Spleen (tissue), 11 donors: ENCODE data around the gene ATXN1. TPM values are rescaled to one million over a fixed set of nuclear protein-coding genes. Genes with fewer than 3 reads are reported as not detected.

ENCODE experiments used
- DNase-seq: peaks from one replicate; pipeline ENCODE4 v3.0.0-alpha.2; 2020
- H3K27ac ChIP-seq, 8 donors: fragments of 200-600 bp; sonication (generic) in 7 of 8; 1 replicate in 4 of 8; 2 replicates in 4 of 8; pipeline versions ENCODE4 v1.5.0 to v1.8.0; 2016 to 2021; ENCODE audit warnings: inconsistent platforms in 4 of 8, mild to moderate bottlenecking in 4 of 8, moderate library complexity in 1 of 8
- H3K27me3 ChIP-seq, 7 donors: fragments of 200-600 bp; sonication (generic) in 6 of 7; replicated peaks in 1 of 7; 1 replicate in 4 of 7; 2 replicates in 3 of 7; pipeline versions ENCODE4 v1.5.0 to v1.8.0; 2016 to 2021; ENCODE audit warnings: inconsistent platforms in 3 of 7, mild to moderate bottlenecking in 1 of 7
- H3K36me3 ChIP-seq, 6 donors: fragments of 200-600 bp; sonication (generic) in 5 of 6; 1 replicate in 4 of 6; 2 replicates in 2 of 6; pipeline versions ENCODE4 v1.5.0 to v1.8.0; 2016 to 2021; ENCODE audit warnings: inconsistent platforms in 2 of 6
- H3K4me1 ChIP-seq, 6 donors: fragments of 200-600 bp; sonication (generic) in 5 of 6; 1 replicate in 3 of 6; 2 replicates in 3 of 6; pipeline versions ENCODE4 v1.5.0 to v1.8.0; 2016 to 2021; ENCODE audit warnings: inconsistent platforms in 3 of 6
- H3K4me3 ChIP-seq, 8 donors: fragments of 200-600 bp; sonication (generic) in 7 of 8; 1 replicate in 4 of 8; 2 replicates in 4 of 8; pipeline versions ENCODE4 v1.5.0 to v1.8.0; 2016 to 2021; ENCODE audit warnings: inconsistent platforms in 4 of 8, mild to moderate bottlenecking in 4 of 8, moderate library complexity in 2 of 8
- H3K9me3 ChIP-seq, 8 donors: fragments of 200-600 bp; sonication (generic) in 7 of 8; 1 replicate in 4 of 8; 2 replicates in 4 of 8; pipeline versions ENCODE4 v1.5.0 to v1.8.0; 2016 to 2021; ENCODE audit warnings: inconsistent platforms in 4 of 8
- POLR2A ChIP-seq, 3 donors: fragments of 450-650 bp; IDR thresholded peaks; one replicate each; pipeline ENCODE4 v1.5.1; 2017; ENCODE audit warnings: antibody characterized with exemption in 3 of 3, mild to moderate bottlenecking in 1 of 3
- POLR2AphosphoS5 ChIP-seq, 3 donors: sonication (generic); formaldehyde crosslinking; IDR thresholded peaks; one replicate each; pipeline ENCODE4 v1.5.1; 2017; ENCODE audit warnings: antibody characterized with exemption in 3 of 3
- WGBS, 5 donors: extraction: QIAGEN DNeasy Blood & Tissue Kit in 3 of 5; methylation state at CpG; one replicate each; pipeline versions ENCODE4 v1.1.5 to v1.1.7; 2013 to 2018; 5-methylcytosine and 5-hydroxymethylcytosine counted together
- intact Hi-C: fragments of 100-400 bp; cut with DNase I; formaldehyde crosslinking; loops from one replicate; pipeline ENCODE4 v1.15.0; 2023; ENCODE audit warnings: low total_unique reads
- polyA plus RNA-seq, 3 donors: library from polyadenylated mRNA; stranded (reverse); fragments of 200-250 nt; gene quantifications; one replicate each; pipeline ENCODE4 v1.2.1, GENCODE V29; 2013
- total RNA-seq, 7 donors: library from RNA; depleted of rRNA in 3 of 7; stranded (reverse); fragments of >200 nt in 3 of 7; fragmentation: NEBNext Ultra II Directional in 4 of 7; extraction: Animal tissue kit (Norgen Biotek cat#: 25700) in 4 of 7; gene quantifications; one replicate each; pipeline versions ENCODE4 v1.1.0 to v1.2.1, GENCODE V29; 2016 to 2021
- TF ChIP-seq, protein P1 (sequence below), 11 experiments: fragments of 200-600 bp in 7 of 11; fragments of 450-650 bp in 4 of 11; sonication (generic) in 4 of 11; IDR thresholded peaks in 8 of 11; conservative IDR thresholded peaks in 3 of 11; 1 replicate in 7 of 11; 2 replicates in 4 of 11; pipeline versions ENCODE4 v1.4.0 to v1.8.0; 2016 to 2021; ENCODE audit warnings: antibody characterized with exemption in 11 of 11, inconsistent platforms in 4 of 11, mild to moderate bottlenecking in 1 of 11
- donor health status: healthy with polysubstance abuse.
- donor health status: DM: no; HTN: no; CAD: no; lungs with moderate emphysema.
- donor health status: DM: no; HTN: no; CAD: no.
- donor health status: Bipolar disorder and iron deficiency.
- donor health status: healthy.
- donor health status: DM: no; HTN: no; CAD: no.
- donor health status: DM: yes; HTN: yes; CAD: no.

ATXN1 gene
- total and polyA plus RNA-seq, 10 donors: 3.5 to 123 (median 73.9) TPM

DNA sequence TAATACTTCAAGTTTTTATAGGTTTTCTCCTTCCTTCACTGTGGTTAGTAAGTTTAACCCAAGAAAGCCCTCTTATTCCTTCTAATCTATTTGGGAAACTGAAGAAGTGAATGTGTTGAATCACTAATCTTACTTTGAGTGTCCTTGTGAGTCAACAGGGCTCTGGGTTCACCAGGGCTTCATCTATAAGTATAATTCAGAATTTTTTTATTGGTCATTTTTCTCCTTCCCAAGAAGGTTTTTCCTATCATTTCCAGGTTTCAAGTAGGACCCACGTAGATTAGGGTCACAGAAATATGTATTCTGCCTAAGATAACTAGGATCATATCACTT is 191.1 kb downstream of the ATXN1 start:
- intact Hi-C loops: no loop called here
- Histone ChIP-seq H3K27ac (peak overlapping the region in 1 of 8 donors; percentile 12), H3K4me1 (peaks cover 0 to 7% (median 0%) of the 10 kb centered on the region in 6 donors), H3K27me3 (no peaks in the 10 kb centered on the region), H3K9me3 (no peaks in the 10 kb centered on the region), H3K36me3 (peaks cover 0 to 15% (median 0%) of the 10 kb centered on the region in 6 donors), H3K4me3 (no peak overlapping the region)
- DNase-seq: no peak
- 88 to 94% (median 89%) methylated on average over 1 of the region's 1 CpG for WGBS, 5 donors
- TF ChIP-seq POLR2AphosphoS5 (IDR thresholded peaks at IDR 0.05) (no peak), POLR2A (IDR thresholded peaks at IDR 0.05) (no peak)
- TF ChIP-seq, protein P1, sequence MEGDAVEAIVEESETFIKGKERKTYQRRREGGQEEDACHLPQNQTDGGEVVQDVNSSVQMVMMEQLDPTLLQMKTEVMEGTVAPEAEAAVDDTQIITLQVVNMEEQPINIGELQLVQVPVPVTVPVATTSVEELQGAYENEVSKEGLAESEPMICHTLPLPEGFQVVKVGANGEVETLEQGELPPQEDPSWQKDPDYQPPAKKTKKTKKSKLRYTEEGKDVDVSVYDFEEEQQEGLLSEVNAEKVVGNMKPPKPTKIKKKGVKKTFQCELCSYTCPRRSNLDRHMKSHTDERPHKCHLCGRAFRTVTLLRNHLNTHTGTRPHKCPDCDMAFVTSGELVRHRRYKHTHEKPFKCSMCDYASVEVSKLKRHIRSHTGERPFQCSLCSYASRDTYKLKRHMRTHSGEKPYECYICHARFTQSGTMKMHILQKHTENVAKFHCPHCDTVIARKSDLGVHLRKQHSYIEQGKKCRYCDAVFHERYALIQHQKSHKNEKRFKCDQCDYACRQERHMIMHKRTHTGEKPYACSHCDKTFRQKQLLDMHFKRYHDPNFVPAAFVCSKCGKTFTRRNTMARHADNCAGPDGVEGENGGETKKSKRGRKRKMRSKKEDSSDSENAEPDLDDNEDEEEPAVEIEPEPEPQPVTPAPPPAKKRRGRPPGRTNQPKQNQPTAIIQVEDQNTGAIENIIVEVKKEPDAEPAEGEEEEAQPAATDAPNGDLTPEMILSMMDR (IDR thresholded peaks at IDR 0.05 in 8 of 11, conservative IDR thresholded peaks at IDR 0.05 in 3 of 11): no peak

DNA sequence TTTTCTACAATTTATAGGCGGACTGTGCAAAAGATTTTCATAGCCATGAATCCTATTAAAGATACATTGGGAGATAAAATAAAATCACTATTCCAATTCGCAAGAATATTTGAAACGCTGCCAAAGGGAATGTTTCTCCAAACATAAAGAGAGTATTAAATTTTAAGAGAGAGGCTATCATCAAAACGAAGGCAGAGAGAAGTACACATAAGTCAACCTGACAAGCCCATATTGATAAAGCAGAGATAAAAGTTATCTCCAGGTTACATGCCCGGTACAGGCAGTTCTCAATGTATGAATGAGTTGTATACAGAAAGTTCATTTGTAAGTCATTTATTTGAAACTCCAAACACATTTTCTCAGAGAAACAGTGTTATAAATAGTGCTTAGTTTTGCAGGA is 193.1 kb downstream of the ATXN1 start:
- DNase-seq: no peak
- H3K27me3 ChIP-seq: no peaks in the 10 kb centered on the region

GRCh38 chr6:16567071-16567470 is 194.2 kb downstream of the ATXN1 start:
- Histone ChIP-seq H3K27me3 (no peaks in the 10 kb centered on the region), H3K27ac (no peak overlapping the region), H3K9me3 (no peaks in the 10 kb centered on the region), H3K4me3 (no peak overlapping the region), H3K36me3 (peaks cover 0 to 29% (median 0%) of the 10 kb centered on the region in 6 donors), H3K4me1 (peaks cover 0 to 7% (median 0%) of the 10 kb centered on the region in 6 donors)
- no peak for DNase-seq
- intact Hi-C loops: no loop called here
- 94 to 98% (median 96%) methylated on average over 1 of the region's 1 CpG for WGBS, 5 donors
- TF ChIP-seq POLR2AphosphoS5 (IDR thresholded peaks at IDR 0.05) (no peak), POLR2A (IDR thresholded peaks at IDR 0.05) (no peak)
- TF ChIP-seq, protein P1 (IDR thresholded peaks at IDR 0.05 in 8 of 11, conservative IDR thresholded peaks at IDR 0.05 in 3 of 11): no peak

More for the DNA sequence above, 193.1 kb downstream of the ATXN1 start:
- no peaks in the 10 kb centered on the region for H3K9me3 ChIP-seq
- intact Hi-C loops: no loop called here
- TF ChIP-seq POLR2A (IDR thresholded peaks at IDR 0.05) (no peak), POLR2AphosphoS5 (IDR thresholded peaks at IDR 0.05) (no peak)
- TF ChIP-seq, protein P1 (IDR thresholded peaks at IDR 0.05 in 8 of 11, conservative IDR thresholded peaks at IDR 0.05 in 3 of 11): no peak
- H3K4me1 ChIP-seq: peaks cover 0 to 7% (median 0%) of the 10 kb centered on the region in 6 donors
- peaks cover 0 to 29% (median 0%) of the 10 kb centered on the region in 6 donors for H3K36me3 ChIP-seq
- H3K4me3 ChIP-seq: no peak overlapping the region
- 60 to 82% (median 80%) methylated on average over 5 of the region's 5 CpGs for WGBS, 5 donors
- no peak overlapping the region for H3K27ac ChIP-seq

GRCh38 chr6:16564436-16564835 is 196.8 kb downstream of the ATXN1 start:
- Histone ChIP-seq H3K9me3 (no peaks in the 10 kb centered on the region), H3K4me1 (peaks cover 0 to 2% (median 0%) of the 10 kb centered on the region in 6 donors), H3K36me3 (peaks cover 0 to 14% (median 0%) of the 10 kb centered on the region in 6 donors), H3K27ac (no peak overlapping the region), H3K4me3 (no peak overlapping the region), H3K27me3 (no peaks in the 10 kb centered on the region)
- intact Hi-C loops: no loop called here
- TF ChIP-seq POLR2AphosphoS5 (IDR thresholded peaks at IDR 0.05) (no peak), POLR2A (IDR thresholded peaks at IDR 0.05) (no peak)
- TF ChIP-seq, protein P1 (IDR thresholded peaks at IDR 0.05 in 8 of 11, conservative IDR thresholded peaks at IDR 0.05 in 3 of 11): no peak
- WGBS, 5 donors: 60 to 86% (median 77%) methylated on average over 2 of the region's 2 CpGs
- DNase-seq: no peak
